OCI-LY1 (cell line): ENCODE measurements around the gene FLVCR1.

ENCODE experiments used
- CTCF ChIP-seq: fragments of 200-600 bp; sonication (generic), shearing (Covaris generic); IDR thresholded peaks from 2 replicates; pipeline ENCODE4 v1.5.1; 2017; ENCODE audit warnings: mild to moderate bottlenecking, antibody characterized with exemption, low read length, moderate library complexity, mixed read lengths
- EZH2 ChIP-seq: fragments of 200-600 bp; sonication (generic), shearing (Covaris generic); IDR thresholded peaks from 2 replicates; pipeline ENCODE4 v1.8.0; 2017; ENCODE audit warnings: borderline replicate concordance, mixed run types, mild to moderate bottlenecking, antibody characterized with exemption, low read length, moderate library complexity, mixed read lengths

GRCh38 chr1:212867192-212867591 lies 9.1 kb downstream of the FLVCR1 start:
- TF ChIP-seq CTCF (no peak), EZH2 (no peak)
